Hematopoietic multipotent progenitor cell (in vitro differentiated cells): ENCODE measurements around the gene SH2B3. TPM values are rescaled to one million over a fixed set of nuclear protein-coding genes. Genes with fewer than 3 reads are reported as not detected.

Source experiments
- DNase-seq, 3 donors: peaks; one replicate each; pipeline ENCODE4 v3.0.0-alpha.2; 2011 to 2015; ENCODE audit warnings: low read depth in 2 of 3, low spot score in 2 of 3
- total RNA-seq: library from RNA; depleted of rRNA; stranded (reverse); fragments of >200 nt; gene quantifications from one replicate; pipeline ENCODE4 v1.2.3, GENCODE V29; 2012

Gene SH2B3
- total RNA-seq, 1 donor, result 26.4 TPM

DNA sequence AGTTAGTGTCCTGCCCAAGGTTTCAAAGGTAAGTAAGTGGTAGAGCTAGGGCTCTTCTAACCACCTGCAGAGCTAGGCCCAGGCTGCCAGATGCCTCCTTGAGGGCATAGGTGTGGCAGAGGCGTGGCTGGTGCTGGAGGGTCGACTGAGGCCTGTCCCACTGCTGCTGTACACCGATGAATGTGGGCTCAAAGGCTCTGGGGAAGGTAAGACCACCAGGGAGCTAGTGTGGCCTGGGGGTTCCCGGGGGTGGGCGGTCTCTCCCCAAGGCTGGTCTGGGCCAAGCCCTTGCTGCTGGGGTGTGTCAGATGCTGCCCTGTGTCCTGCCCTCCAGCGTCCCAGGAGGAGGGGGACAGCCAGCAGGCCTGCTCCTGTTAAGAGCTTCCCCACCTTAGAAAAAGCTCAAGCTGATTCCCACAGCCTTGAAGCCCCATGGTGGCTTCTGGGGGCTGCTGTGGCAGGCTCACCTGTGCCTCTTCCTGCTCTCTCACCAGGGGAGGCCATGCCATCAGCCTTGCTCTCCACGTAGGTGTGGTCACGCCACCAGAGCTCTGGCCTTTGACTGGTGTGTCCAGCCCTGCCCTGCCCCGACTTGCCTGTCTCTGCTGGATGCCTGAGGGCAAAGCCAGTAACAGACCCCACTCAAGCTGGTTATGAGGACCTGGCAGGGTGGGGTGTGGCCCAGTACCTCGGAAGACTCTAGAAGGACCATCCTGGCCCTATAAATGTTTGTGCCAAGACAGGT is 36.8 kb downstream of the SH2B3 start:
- DNase-seq, result no peak

DNA sequence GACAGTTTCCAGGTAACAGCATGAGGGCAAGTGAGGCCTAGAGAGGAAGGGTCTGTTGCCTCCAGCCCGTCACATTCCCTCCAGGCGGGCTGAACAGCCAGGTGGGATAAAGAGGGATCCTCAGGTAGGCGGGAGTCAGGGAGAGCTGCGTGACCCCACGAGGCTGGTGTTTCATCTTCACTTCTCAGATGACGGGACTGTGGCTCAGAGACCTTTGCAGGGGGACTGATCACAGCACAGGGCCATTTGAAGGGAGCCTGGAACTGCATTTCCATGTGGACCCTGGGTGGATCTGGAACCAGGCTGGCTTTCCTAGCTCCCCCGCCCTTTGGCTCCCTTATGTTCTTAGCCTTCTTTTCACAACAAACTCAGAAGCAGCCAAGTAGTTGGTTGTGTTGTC is 37.4 kb downstream of the SH2B3 start:
- no peak for DNase-seq

- no peak for DNase-seq
These were observed 37.9 kb downstream of the SH2B3 start for GRCh38 chr12:111443586-111443985.

GRCh38 chr12:111444314-111444924 is 38.7 kb downstream of the SH2B3 start:
- DNase-seq, result no peak

DNA sequence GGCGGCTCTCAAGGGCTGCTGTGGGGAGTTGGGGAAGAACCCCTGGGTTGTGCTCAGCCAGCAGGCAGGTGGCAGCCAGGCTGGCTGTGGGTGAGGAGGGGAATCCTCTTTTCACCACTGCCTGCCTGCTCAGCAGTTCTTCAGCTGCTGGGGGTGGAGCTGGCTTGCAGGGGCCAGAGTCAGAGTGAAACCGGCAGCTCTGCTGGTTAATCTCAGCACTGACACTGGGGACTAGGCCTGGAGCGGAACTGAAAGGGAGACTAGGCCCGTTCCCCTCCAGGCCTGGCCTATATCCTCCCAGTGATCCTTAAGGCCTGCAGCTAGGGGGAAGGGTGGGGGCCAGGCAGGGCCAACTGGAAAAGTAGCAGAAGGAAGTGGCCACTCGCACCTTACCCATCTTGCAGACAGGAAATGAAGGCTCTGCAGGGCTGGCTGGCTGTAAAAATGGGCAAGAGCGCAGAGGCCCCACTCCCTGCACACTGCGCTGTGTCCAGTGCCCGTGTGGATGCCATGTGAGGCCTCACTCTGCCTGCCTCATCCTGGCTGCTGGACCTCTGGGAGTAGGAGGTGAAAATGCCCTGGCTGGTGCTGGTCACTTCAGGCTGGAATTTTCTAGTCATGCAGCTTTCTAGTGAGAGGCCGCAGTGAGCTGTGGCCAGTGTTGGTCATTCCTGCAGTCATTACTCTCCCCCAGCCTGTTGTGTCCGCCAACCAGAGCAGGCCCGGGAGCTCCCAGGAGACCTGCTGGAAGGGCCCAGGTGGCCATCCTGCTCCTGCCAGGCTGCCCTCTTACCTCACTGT is 39.4 kb downstream of the SH2B3 start:
- peak; percentile 63 to 91 (median 87) for DNase-seq

- DNase-seq, result no peak
These were observed 40.2 kb downstream of the SH2B3 start for GRCh38 chr12:111445726-111446581.

- DNase-seq, result no peak
These were observed 41.2 kb downstream of the SH2B3 start for GRCh38 chr12:111446631-111447570.

DNA sequence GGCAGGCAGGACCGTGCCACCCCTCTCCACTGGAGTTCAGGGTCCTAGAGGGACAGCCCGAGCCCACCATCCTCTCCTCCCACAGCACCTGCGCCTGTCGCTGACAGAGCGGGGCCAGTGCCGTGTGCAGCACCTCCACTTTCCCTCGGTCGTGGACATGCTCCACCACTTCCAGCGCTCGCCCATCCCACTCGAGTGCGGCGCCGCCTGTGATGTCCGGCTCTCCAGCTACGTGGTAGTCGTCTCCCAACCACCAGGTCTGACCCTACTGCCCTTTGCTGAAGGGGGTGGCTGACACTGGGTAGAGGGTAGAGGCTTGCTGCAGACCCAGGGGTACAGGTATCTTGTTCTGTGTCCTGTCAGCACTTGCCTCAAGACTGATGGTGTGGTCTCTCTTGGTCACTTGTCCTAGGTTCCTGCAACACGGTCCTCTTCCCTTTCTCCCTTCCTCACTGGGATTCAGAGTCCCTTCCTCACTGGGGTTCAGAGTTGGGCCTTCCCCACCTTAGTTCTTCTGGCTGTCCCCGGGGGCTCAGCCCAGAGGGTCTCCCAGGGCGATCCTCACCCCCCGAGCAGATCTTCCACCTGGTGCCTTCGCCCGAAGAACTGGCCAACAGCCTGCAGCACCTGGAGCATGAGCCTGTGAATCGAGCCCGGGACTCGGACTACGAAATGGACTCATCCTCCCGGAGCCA is 42.0 kb downstream of the SH2B3 start:
- no peak for DNase-seq

GRCh38 chr12:111448266-111448830 is 42.6 kb downstream of the SH2B3 start:
- DNase-seq, result no peak

- DNase-seq, result no peak
These were observed 43.4 kb downstream of the SH2B3 start for GRCh38 chr12:111448846-111449790.

- no peak for DNase-seq
These were observed 45.0 kb downstream of the SH2B3 start for GRCh38 chr12:111450676-111451075.

- no peak for DNase-seq
These were observed 45.5 kb downstream of the SH2B3 start for GRCh38 chr12:111451232-111451631.

GRCh38 chr12:111451649-111452129 is 46.0 kb downstream of the SH2B3 start:
- DNase-seq, result peak in 1 of 3 donors; percentile 79

DNA sequence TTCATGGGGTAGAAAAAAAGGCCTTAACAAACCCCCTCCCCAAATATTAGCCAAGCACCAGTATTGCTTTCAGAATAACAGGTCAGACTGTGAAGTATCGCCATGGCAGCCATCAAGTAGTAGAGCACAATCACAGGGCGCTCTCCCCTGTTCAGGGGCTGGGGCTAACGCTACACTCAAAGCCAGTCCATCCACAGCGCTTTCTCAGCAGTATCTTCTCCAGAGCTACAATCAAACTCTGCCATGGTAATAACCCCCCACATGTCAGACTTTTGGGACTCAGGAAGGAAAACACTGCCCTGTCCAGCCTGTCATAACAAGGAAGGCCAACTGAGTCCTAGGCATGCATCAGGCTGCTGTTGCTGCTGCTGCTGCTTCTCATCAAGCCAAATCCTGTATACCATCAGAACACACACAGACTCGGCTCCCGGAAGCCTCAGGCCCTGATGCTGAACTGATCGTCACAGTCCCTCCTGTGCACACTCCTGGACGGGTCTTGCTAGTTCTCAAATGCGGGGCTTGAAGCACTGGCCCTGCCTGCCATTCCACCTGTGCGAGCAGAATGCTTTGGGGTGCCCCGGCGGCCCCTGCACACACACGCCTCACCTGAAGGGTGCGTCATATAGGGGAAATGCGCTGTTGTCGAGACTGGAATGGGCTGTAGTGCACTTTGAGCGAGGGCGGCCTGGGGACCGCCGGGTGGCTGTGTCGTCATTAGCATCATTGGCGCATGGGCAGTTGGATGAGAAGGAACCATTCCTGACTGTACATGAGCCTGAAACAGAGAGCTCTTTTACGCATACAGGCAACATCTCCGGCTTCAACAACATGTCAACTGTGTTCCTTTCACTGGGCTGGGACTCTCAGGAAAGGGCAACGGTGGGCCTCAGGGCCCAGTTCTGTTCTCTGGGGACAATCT is 47.6 kb downstream of the SH2B3 start:
- no peak for DNase-seq

GRCh38 chr12:111454311-111454710 is 48.6 kb downstream of the SH2B3 start:
- DNase-seq, result no peak

DNA sequence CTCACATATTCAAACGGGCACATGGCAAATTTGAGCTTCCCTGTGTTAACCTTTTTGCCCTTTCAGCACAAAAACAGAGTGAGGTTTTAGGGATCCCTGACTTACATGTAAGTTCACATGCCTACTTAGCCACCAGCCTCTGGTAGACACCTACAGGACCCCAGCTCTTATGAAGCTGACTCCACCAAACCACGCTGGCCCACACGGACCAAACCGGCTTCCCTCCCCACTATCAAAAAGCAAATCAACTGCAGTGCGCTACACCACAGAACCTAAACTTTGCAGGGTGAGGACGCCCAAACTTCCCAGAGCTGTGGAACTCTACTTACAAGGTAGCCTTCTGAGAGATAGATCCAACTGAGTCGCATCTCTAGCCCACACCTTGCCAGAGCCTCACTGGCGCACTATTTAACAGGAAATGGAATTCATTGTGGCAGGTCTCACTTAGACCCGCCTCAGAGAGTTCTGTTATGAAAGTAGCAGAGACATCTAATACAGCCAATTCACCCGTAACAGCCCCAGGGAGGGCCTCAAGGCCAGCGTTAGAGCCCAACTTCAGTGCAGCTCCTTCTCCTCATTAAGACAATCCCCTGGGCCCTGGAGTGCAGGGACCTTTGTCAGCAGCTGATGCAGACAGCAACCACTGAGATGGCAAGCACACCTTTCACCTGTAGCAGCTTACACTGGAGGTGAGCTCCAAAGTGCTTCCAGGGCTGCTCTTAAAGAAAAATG is 49.2 kb downstream of the SH2B3 start:
- DNase-seq, result no peak
